Left renal cortex interstitium (tissue), 4 donors: ENCODE results near the gene REXO1. TPM values are rescaled to one million over a fixed set of nuclear protein-coding genes. Genes with fewer than 3 reads are reported as not detected.

Source experiments
- DNase-seq, 4 donors: peaks; one replicate each; pipeline ENCODE4 v3.0.0-alpha.2; 2013; ENCODE audit warnings: low read depth in 4 of 4, low spot score in 2 of 4, missing footprints in 1 of 4
- polyA plus RNA-seq, 4 donors: library from polyadenylated mRNA; unstranded; fragments of 120-200 nt; gene quantifications; one replicate each; pipeline ENCODE4 v1.2.1, GENCODE V29; 2013; ENCODE audit not compliant: insufficient read length in 4 of 4

Gene REXO1
- polyA plus RNA-seq, 4 donors: 20.4 to 35.7 (median 28.0) TPM

DNA sequence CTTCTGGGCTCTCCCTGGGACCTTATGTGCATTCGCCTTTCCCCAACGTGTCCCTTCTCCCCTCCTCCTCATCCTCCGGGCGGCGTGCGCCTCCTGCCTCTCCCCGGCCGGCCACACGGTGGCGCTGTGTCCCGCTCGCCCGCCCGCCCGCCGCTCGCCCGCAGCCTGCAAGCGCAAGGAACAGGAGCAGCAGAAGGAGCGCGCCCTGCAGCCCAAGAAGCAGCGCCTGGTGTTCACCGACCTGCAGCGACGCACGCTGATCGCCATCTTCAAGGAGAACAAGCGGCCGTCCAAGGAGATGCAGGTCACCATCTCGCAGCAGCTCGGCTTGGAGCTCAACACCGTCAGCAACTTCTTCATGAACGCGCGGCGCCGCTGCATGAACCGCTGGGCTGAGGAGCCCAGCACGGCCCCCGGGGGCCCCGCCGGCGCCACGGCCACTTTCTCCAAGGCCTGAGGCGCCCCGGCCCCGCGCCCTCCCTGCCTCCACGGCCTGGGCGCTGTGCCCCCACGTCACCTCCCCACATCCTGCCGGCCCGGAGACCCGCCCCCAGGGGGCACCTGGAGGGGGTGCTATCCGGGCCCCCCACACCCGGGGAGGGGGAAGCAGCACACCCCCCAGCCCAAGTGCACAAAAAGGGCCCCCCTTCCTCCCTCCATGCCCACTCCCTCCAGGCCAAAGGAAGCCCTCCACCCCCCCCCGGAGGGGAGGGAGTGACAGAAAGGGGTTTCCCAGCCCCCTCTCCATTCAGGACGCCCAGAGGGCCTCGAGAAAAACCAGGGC is 73.1 kb downstream of the REXO1 start:
- no peak for DNase-seq

GRCh38 chr19:1773184-1773583 is 75.1 kb downstream of the REXO1 start:
- DNase-seq: no peak

GRCh38 chr19:1770866-1771576 is 77.3 kb downstream of the REXO1 start:
- no peak for DNase-seq

- DNase-seq: no peak
Observed at GRCh38 chr19:1769645-1769985, 78.7 kb downstream of the REXO1 start.

DNA sequence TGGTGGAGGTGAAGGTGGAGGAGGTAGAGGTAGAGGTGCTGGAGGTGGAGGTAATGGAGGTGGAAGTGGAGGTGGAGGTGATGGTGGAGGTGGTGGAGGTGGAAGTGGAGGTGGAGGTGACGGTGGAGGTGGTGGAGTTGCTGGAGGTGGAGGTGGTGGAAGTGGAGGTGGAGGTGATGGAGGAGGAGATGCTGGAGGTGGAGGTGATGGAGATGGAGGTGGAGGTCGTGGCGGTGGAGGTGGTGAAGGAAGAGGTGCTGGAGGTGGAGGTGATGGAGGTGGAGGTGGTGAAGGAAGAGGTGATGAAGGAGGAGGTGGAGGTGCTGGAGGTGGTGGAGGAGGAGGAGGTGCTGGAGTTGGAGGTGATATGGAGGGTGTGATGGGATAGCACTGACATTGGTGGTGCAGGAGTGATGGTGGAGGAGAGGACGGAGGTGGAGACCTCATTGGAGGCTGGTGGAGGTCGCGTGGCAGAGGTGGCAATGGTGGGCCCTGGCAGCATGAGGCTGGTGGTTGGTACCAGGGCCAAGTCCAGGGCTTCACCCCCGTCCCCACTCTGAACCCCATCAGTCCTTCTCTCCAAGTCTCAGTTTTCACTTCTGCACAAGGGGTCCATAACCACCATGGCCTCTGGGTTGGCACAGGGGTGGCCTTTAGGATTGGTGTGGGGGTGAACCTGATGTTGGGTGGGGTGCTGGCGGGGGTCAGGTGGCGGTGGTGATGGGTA is 79.2 kb downstream of the REXO1 start:
- DNase-seq: no peak

DNA sequence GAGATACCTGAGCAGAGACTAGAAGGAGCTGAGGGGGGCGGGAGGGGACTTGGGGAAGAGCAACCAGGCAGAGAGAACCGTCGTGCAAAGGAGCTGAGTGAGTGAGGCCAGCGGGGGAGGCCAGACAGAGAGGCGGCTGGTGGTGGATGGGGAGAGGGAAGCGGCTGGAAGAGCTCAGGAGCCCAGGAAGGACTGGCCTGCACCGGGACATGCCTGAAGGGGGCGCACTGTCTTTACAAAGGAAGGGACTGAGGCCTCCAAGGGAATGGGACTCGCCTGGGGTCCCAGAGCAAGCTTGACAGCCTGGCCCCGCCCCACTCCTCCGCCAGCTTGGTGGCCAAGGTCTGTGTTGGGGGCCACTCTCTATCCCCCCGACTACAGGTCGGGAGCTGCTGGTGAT is 80.0 kb downstream of the REXO1 start:
- DNase-seq: no peak

DNA sequence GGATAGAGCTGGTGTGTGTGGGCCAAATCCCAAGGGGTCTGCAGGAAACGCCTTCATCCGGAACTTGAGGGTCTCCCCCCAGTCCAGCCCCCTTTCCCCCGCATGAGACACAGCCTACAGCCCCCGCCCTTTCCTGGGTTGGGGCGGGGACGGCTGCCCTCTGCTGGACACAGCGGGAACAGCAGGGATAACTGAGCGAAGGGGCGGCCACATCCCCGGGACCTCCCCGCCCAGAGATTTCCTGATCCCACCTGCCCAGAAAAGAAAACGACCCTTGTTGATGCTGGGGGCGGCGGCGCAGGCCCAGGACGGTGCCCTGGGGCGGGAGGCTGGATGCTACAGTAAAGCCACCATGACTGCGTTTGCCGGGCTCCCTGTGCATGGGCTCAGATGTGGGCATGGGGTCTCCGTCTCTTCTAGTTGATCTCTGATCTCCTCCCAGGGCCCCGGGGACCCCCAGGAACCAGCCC is 80.8 kb downstream of the REXO1 start:
- DNase-seq: no peak

DNA sequence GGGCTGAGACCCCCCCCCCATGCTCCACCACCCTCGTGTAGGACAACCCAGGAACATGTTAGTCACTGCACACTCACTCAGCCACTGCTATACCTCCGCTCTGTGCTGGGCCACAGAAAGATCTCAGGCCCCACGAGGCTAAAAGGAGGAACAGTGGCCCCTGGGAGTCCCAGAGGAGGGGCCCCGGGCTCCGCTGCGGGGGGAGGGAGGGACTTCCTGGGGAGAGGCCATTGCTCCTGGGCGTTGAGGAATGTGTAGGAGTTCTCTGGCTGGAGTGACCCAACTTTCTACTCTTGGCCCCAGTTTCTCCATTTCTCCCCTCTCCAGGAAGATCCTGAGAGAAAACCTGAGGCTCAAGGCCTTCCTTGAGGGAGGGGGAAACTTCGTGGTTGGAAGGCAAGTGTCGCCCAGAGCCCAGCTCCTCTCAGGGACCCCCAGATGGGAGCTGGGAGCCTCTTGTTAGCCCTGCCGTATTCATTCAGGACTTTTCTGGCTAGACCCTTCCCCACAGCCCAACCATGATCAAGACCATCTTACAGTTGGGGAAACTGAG is 81.4 kb downstream of the REXO1 start:
- no peak for DNase-seq

DNA sequence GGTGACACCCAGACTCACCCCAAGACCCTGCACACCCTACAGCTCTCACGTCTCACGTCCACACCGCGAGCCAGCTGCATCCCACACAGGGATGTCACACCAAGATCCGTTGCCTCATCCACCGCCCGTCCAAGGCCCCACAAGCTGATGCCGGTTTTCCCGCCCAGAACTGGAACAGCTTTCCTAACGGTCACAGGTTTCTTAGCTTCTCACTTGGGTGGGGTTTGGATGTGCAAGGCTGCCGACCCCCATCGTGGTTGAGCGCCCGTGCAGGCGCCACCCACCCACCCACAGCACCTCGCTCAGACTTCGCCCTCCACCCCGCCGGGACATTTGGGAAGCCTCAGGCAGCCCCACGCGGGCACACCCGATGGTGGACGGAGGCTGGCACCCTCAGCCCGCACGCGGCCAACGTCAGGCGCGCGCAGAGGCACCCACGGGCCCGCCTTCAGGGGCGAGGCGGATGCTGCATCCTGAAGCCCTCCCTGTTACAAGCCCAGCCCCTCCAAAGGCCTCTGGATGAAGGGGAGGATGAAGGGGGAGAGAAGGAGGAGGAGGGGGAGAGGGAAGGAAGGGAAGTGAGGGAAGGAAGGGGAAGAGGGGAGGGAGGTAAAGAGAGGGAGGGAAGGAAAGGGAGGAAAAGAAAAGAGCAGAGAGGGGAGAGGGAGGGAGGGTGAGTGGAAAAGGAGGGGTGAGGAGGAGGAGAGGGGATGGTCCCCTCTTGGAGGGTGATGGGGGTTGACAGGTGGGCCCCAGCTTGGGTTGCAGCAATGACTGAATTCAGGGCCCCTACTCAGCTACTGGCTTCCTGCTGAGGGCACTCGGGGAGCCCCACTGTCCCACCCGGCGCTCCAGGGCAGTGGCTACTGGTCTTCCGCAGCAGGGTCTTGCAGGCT is 82.1 kb downstream of the REXO1 start:
- no peak for DNase-seq

Other genes with a start within 250 kb of the REXO1 start
- 100 to 1,000 TPM in 3 of 4 donors, 10 to 100 TPM in 1; 98.3 to 185 (median 125) TPM for gene UQCR11, start 243.0 kb downstream of the REXO1 start, polyA plus RNA-seq
- 100 to 1,000 TPM in 3 of 4 donors, 10 to 100 TPM in 1; 90.2 to 139 (median 124) TPM for gene TCF3, start 195.9 kb downstream of the REXO1 start, polyA plus RNA-seq
- under 1 TPM in 2 of 4 donors, not detected in 2; 0.05 to 0.08 TPM for gene ONECUT3, start 95.0 kb downstream of the REXO1 start, polyA plus RNA-seq
- gene ATP8B3, start 36.2 kb downstream of the REXO1 start, polyA plus RNA-seq: 1 to 10 TPM in 1 of 4 donors, under 1 TPM in 3; 0.52 to 1.0 (median 0.76) TPM
- gene KLF16, start 15.1 kb upstream of the REXO1 start, polyA plus RNA-seq: 10 to 100 TPM in 2 of 4 donors, 1 to 10 TPM in 2; 5.6 to 13.8 (median 10.6) TPM
- 10 to 100 TPM; 32.5 to 69.4 (median 56.9) TPM for gene ABHD17A, start 37.0 kb upstream of the REXO1 start, polyA plus RNA-seq
- 1 to 10 TPM; 1.4 to 6.4 (median 3.7) TPM for gene ADAT3, start 56.9 kb upstream of the REXO1 start, polyA plus RNA-seq
- 10 to 100 TPM; 49.6 to 94.5 (median 86.5) TPM for gene SCAMP4, start 56.9 kb upstream of the REXO1 start, polyA plus RNA-seq
- 10 to 100 TPM; 44.8 to 82.8 (median 68.9) TPM for gene CSNK1G2, start 92.7 kb upstream of the REXO1 start, polyA plus RNA-seq
- 100 to 1,000 TPM in 2 of 4 donors, 10 to 100 TPM in 2; 75.3 to 134 (median 112) TPM for gene BTBD2, start 167.2 kb upstream of the REXO1 start, polyA plus RNA-seq
- gene MKNK2, start 202.8 kb upstream of the REXO1 start, polyA plus RNA-seq: 10 to 100 TPM; 54.6 to 86.8 (median 81.6) TPM
- 10 to 100 TPM; 20.9 to 33.3 (median 25.1) TPM for gene MOB3A, start 247.8 kb upstream of the REXO1 start, polyA plus RNA-seq
- gene IZUMO4, start 248.4 kb upstream of the REXO1 start, polyA plus RNA-seq: 1 to 10 TPM; 4.0 to 9.2 (median 7.4) TPM